WTC11 (cell line): ENCODE results near the gene NKD1. TPM values are rescaled to one million over a fixed set of nuclear protein-coding genes. Genes with fewer than 3 reads are reported as not detected.

Experiments
- ATAC-seq: fragments of 200-7000 bp; cut with Tn5 transposase; 2 replicates; pipeline ENCODE4 v1.10.0; 2021; ENCODE audit warnings: mild to moderate bottlenecking, moderate library complexity
- CTCF ChIA-PET: fragments of 300-600 bp; sonication (Branson Sonifier 250); formaldehyde crosslinking; loops from one replicate; lab custom pipeline; 2021; ENCODE audit warnings: antibody characterized with exemption; lab: Charles Lee
- POLR2A ChIA-PET: fragments of 350-600 bp; sonication (Branson Sonifier 250); formaldehyde crosslinking; loops from one replicate; lab custom pipeline; 2021; ENCODE audit warnings: antibody characterized with exemption; lab: Charles Lee
- DNase-seq: peaks from one replicate; pipeline ENCODE4 v3.0.0; 2021; ENCODE audit warnings: low spot score
- H3K27ac Mint-ChIP-seq: 2 replicates; pipeline ENCODE4 v1.8.0; 2021; ENCODE audit warnings: mixed read lengths
- H3K27me3 Mint-ChIP-seq: 2 replicates; pipeline ENCODE4 v1.8.0; 2021; ENCODE audit warnings: low read depth, mild to moderate bottlenecking, moderate library complexity, mixed read lengths
- H3K36me3 Mint-ChIP-seq: 2 replicates; pipeline ENCODE4 v1.8.0; 2021; ENCODE audit warnings: mixed read lengths
- H3K4me1 Mint-ChIP-seq: 2 replicates; pipeline ENCODE4 v1.8.0; 2022; ENCODE audit warnings: mixed read lengths
- H3K4me3 Mint-ChIP-seq: 2 replicates; pipeline ENCODE4 v1.8.0; 2021; ENCODE audit warnings: mild to moderate bottlenecking, moderate library complexity, mixed read lengths
- H3K9me3 Mint-ChIP-seq: 2 replicates; pipeline ENCODE4 v1.8.0; 2021; ENCODE audit warnings: mixed read lengths
- CREM ChIP-seq: sonication (generic); formaldehyde crosslinking; IDR thresholded peaks from 2 replicates; pipeline ENCODE4 v1.8.1; 2022; ENCODE audit warnings: mild to moderate bottlenecking, missing genetic modification reagents, moderate library complexity
- ELF4 ChIP-seq: sonication (generic); formaldehyde crosslinking; IDR thresholded peaks from 2 replicates; pipeline ENCODE4 v1.8.1; 2022; ENCODE audit warnings: low read depth, mild to moderate bottlenecking, moderate library complexity, missing genetic modification reagents
- EMX1 ChIP-seq: fragments of 250-450 bp; sonication (Bioruptor Pico); IDR thresholded peaks from 2 replicates; pipeline ENCODE4 v1.8.0; 2021; ENCODE audit warnings: mild to moderate bottlenecking
- FOXK1 ChIP-seq: sonication (generic); formaldehyde crosslinking; IDR thresholded peaks from 2 replicates; pipeline ENCODE4 v1.8.0; 2022; ENCODE audit warnings: mild to moderate bottlenecking, moderate library complexity, missing genetic modification reagents
- FOXP1 ChIP-seq: sonication (generic); formaldehyde crosslinking; IDR thresholded peaks from 2 replicates; pipeline ENCODE4 v1.8.0; 2022; ENCODE audit warnings: missing genetic modification reagents, mild to moderate bottlenecking, moderate library complexity, borderline replicate concordance
- JAZF1 ChIP-seq: fragments of 250-450 bp; sonication (Bioruptor Pico); IDR thresholded peaks from 2 replicates; pipeline ENCODE4 v1.9.0; 2021; ENCODE audit warnings: moderate library complexity, mild to moderate bottlenecking, inconsistent platforms
- JUN ChIP-seq: sonication (generic); formaldehyde crosslinking; IDR thresholded peaks from 2 replicates; pipeline ENCODE4 v1.8.0; 2023; ENCODE audit warnings: mild to moderate bottlenecking, missing genetic modification reagents
- NFYB ChIP-seq: sonication (generic); formaldehyde crosslinking; conservative IDR thresholded peaks from 2 replicates; pipeline ENCODE4 v1.8.0; 2022; ENCODE audit warnings: low read depth, missing genetic modification reagents
- OVOL2 ChIP-seq: fragments of 250-450 bp; sonication (Bioruptor Pico); IDR thresholded peaks from 2 replicates; pipeline ENCODE4 v1.9.0; 2021; ENCODE audit warnings: mild to moderate bottlenecking, borderline replicate concordance
- PRRX2 ChIP-seq: fragments of 250-450 bp; sonication (Bioruptor Pico); IDR thresholded peaks from 2 replicates; pipeline ENCODE4 v1.8.0; 2021; ENCODE audit warnings: mild to moderate bottlenecking
- TCF7 ChIP-seq: sonication (generic); formaldehyde crosslinking; IDR thresholded peaks from 2 replicates; pipeline ENCODE4 v1.8.0; 2022; ENCODE audit warnings: mild to moderate bottlenecking, low read depth, missing genetic modification reagents, moderate library complexity
- ZNF121 ChIP-seq: sonication (generic); formaldehyde crosslinking; IDR thresholded peaks from 2 replicates; pipeline ENCODE4 v1.8.0; 2023; ENCODE audit warnings: missing genetic modification reagents
- ZNF232 ChIP-seq: sonication (generic); formaldehyde crosslinking; IDR thresholded peaks from 2 replicates; pipeline ENCODE4 v1.8.0; 2022; ENCODE audit warnings: mild to moderate bottlenecking, missing genetic modification reagents
- total RNA-seq: library from RNA; stranded (reverse); gene quantifications from 3 replicates; pipeline ENCODE4 v1.2.3, GENCODE V29; 2021
- TF ChIP-seq, protein P1 (sequence below): sonication (generic); formaldehyde crosslinking; IDR thresholded peaks from 2 replicates; pipeline ENCODE4 v1.8.1; 2022; ENCODE audit warnings: low read depth, missing genetic modification reagents, borderline replicate concordance
- TF ChIP-seq, protein P2 (sequence below): sonication (generic); formaldehyde crosslinking; IDR thresholded peaks from 2 replicates; pipeline ENCODE4 v1.8.1; 2023; ENCODE audit warnings: mild to moderate bottlenecking, missing genetic modification reagents
- TF ChIP-seq, protein P3 (sequence below): sonication (generic); formaldehyde crosslinking; conservative IDR thresholded peaks from 2 replicates; pipeline ENCODE4 v1.8.1; 2022; ENCODE audit warnings: mild to moderate bottlenecking, missing genetic modification reagents
- TF ChIP-seq, protein P4 (sequence below): fragments of 250-450 bp; sonication (Bioruptor Pico); IDR thresholded peaks from 2 replicates; pipeline ENCODE4 v1.9.0; 2021; ENCODE audit warnings: mild to moderate bottlenecking, borderline replicate concordance
- TF ChIP-seq, protein P5 (sequence below): sonication (generic); formaldehyde crosslinking; IDR thresholded peaks from 2 replicates; pipeline ENCODE4 v1.8.0; 2022; ENCODE audit warnings: missing genetic modification reagents
- TF ChIP-seq, protein P6 (sequence below): fragments of 250-450 bp; sonication (Bioruptor Pico); conservative IDR thresholded peaks from 2 replicates; pipeline ENCODE4 v1.9.0; 2021; ENCODE audit warnings: mild to moderate bottlenecking

Gene NKD1
- total RNA-seq, 1 experiment from 2014 or later, result 6.0 TPM

DNA sequence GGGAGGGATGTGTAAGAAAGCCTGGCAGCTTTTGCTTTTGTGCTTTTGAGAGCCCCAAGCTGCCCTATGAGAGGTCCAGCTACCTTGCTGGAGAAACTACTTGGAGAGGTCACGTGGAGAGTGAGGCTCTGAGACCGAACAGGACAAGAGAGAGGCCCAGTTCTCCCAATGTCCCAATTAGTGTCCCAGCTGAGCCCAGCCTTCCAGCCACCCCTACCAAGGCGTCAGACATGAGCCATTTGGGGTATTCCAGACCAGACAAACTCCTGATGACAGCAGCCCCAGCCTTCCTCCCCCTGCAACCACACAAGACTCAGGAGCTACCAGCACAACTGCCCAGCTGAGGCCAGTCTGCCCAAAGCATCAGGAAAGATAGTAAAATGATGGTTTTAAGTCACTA is 35.0 kb downstream of the NKD1 start (continued):
- TF ChIP-seq, protein P1, sequence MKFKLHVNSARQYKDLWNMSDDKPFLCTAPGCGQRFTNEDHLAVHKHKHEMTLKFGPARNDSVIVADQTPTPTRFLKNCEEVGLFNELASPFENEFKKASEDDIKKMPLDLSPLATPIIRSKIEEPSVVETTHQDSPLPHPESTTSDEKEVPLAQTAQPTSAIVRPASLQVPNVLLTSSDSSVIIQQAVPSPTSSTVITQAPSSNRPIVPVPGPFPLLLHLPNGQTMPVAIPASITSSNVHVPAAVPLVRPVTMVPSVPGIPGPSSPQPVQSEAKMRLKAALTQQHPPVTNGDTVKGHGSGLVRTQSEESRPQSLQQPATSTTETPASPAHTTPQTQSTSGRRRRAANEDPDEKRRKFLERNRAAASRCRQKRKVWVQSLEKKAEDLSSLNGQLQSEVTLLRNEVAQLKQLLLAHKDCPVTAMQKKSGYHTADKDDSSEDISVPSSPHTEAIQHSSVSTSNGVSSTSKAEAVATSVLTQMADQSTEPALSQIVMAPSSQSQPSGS (CRISPR knock-in tag), result no peak
- TF ChIP-seq, protein P2, sequence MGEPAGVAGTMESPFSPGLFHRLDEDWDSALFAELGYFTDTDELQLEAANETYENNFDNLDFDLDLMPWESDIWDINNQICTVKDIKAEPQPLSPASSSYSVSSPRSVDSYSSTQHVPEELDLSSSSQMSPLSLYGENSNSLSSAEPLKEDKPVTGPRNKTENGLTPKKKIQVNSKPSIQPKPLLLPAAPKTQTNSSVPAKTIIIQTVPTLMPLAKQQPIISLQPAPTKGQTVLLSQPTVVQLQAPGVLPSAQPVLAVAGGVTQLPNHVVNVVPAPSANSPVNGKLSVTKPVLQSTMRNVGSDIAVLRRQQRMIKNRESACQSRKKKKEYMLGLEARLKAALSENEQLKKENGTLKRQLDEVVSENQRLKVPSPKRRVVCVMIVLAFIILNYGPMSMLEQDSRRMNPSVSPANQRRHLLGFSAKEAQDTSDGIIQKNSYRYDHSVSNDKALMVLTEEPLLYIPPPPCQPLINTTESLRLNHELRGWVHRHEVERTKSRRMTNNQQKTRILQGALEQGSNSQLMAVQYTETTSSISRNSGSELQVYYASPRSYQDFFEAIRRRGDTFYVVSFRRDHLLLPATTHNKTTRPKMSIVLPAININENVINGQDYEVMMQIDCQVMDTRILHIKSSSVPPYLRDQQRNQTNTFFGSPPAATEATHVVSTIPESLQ (CRISPR knock-in tag), result no peak
- TF ChIP-seq, protein P3, sequence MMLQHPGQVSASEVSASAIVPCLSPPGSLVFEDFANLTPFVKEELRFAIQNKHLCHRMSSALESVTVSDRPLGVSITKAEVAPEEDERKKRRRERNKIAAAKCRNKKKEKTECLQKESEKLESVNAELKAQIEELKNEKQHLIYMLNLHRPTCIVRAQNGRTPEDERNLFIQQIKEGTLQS (CRISPR knock-in tag), result no peak
- TF ChIP-seq TCF7 (CRISPR knock-in tag), result no peak
- TF ChIP-seq JUN (CRISPR knock-in tag), result no peak
- TF ChIP-seq FOXK1, result no peak
- no peak for TF ChIP-seq ZNF121 (CRISPR knock-in tag)
- TF ChIP-seq, protein P4, sequence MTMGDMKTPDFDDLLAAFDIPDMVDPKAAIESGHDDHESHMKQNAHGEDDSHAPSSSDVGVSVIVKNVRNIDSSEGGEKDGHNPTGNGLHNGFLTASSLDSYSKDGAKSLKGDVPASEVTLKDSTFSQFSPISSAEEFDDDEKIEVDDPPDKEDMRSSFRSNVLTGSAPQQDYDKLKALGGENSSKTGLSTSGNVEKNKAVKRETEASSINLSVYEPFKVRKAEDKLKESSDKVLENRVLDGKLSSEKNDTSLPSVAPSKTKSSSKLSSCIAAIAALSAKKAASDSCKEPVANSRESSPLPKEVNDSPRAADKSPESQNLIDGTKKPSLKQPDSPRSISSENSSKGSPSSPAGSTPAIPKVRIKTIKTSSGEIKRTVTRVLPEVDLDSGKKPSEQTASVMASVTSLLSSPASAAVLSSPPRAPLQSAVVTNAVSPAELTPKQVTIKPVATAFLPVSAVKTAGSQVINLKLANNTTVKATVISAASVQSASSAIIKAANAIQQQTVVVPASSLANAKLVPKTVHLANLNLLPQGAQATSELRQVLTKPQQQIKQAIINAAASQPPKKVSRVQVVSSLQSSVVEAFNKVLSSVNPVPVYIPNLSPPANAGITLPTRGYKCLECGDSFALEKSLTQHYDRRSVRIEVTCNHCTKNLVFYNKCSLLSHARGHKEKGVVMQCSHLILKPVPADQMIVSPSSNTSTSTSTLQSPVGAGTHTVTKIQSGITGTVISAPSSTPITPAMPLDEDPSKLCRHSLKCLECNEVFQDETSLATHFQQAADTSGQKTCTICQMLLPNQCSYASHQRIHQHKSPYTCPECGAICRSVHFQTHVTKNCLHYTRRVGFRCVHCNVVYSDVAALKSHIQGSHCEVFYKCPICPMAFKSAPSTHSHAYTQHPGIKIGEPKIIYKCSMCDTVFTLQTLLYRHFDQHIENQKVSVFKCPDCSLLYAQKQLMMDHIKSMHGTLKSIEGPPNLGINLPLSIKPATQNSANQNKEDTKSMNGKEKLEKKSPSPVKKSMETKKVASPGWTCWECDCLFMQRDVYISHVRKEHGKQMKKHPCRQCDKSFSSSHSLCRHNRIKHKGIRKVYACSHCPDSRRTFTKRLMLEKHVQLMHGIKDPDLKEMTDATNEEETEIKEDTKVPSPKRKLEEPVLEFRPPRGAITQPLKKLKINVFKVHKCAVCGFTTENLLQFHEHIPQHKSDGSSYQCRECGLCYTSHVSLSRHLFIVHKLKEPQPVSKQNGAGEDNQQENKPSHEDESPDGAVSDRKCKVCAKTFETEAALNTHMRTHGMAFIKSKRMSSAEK (CRISPR knock-in tag), result no peak
- no peak for TF ChIP-seq FOXP1 (CRISPR knock-in tag)

DNA sequence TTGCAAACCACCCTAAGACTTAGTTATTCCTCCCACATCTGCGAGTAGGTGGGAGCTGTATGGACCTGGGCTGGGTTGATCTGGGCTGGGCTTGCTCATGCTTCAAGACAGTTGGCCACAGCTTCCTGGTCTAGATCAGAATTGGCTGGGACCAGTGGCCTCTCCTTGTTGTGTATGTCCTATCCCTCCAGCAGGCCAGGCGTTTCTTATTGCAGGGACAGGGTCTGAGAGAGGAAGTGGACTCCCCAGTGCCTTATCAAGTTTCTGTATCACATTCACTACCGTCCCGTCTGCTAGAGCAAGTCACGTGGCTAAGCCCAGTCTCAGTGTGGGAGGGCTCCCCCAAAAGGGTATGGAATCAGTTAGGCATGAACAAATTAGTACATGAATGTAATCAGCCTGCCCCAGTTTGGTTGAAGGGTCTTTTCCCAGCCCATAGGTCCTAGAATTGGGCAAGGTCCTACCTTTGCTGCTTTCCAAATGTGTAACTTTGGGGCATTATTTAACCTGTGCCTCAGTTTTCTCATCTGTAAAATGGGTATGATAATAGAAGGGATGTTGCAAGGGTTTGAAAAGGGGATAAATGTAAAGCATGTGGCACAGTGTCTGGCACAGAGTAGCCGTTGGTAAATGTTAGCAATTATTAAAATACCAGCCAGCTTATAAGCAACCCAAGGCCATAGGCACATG is 36.0 kb downstream of the NKD1 start:
- Mint-ChIP-seq H3K36me3 (no peaks in the 10 kb centered on the region), H3K4me3 (no peak overlapping the region), H3K27me3 (no peaks in the 10 kb centered on the region), H3K4me1 (peaks cover 11% of the 10 kb centered on the region), H3K9me3 (no peaks in the 10 kb centered on the region), H3K27ac (no peak overlapping the region)
- ATAC-seq (no peak), DNase-seq (no peak)
- ChIA-PET POLR2A (no interaction called here), CTCF (interaction anchor here (1.2 to 1.7 kb wide), 2 partner anchors 9 to 222 kb away, joined by 3 to 11 read pairs; no protein-coding TSS in a partner anchor)
- TF ChIP-seq, protein P5, sequence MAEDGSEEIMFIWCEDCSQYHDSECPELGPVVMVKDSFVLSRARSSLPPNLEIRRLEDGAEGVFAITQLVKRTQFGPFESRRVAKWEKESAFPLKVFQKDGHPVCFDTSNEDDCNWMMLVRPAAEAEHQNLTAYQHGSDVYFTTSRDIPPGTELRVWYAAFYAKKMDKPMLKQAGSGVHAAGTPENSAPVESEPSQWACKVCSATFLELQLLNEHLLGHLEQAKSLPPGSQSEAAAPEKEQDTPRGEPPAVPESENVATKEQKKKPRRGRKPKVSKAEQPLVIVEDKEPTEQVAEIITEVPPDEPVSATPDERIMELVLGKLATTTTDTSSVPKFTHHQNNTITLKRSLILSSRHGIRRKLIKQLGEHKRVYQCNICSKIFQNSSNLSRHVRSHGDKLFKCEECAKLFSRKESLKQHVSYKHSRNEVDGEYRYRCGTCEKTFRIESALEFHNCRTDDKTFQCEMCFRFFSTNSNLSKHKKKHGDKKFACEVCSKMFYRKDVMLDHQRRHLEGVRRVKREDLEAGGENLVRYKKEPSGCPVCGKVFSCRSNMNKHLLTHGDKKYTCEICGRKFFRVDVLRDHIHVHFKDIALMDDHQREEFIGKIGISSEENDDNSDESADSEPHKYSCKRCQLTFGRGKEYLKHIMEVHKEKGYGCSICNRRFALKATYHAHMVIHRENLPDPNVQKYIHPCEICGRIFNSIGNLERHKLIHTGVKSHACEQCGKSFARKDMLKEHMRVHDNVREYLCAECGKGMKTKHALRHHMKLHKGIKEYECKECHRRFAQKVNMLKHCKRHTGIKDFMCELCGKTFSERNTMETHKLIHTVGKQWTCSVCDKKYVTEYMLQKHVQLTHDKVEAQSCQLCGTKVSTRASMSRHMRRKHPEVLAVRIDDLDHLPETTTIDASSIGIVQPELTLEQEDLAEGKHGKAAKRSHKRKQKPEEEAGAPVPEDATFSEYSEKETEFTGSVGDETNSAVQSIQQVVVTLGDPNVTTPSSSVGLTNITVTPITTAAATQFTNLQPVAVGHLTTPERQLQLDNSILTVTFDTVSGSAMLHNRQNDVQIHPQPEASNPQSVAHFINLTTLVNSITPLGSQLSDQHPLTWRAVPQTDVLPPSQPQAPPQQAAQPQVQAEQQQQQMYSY (CRISPR knock-in tag), result no peak
- TF ChIP-seq OVOL2 (no peak), EMX1 (no peak), NFYB (CRISPR knock-in tag) (no peak), FOXP1 (CRISPR knock-in tag) (no peak), ZNF232 (CRISPR knock-in tag) (no peak), CREM (no peak), ELF4 (CRISPR knock-in tag) (no peak), PRRX2 (CRISPR knock-in tag) (no peak), JAZF1 (CRISPR knock-in tag) (no peak)
- TF ChIP-seq, protein P6, sequence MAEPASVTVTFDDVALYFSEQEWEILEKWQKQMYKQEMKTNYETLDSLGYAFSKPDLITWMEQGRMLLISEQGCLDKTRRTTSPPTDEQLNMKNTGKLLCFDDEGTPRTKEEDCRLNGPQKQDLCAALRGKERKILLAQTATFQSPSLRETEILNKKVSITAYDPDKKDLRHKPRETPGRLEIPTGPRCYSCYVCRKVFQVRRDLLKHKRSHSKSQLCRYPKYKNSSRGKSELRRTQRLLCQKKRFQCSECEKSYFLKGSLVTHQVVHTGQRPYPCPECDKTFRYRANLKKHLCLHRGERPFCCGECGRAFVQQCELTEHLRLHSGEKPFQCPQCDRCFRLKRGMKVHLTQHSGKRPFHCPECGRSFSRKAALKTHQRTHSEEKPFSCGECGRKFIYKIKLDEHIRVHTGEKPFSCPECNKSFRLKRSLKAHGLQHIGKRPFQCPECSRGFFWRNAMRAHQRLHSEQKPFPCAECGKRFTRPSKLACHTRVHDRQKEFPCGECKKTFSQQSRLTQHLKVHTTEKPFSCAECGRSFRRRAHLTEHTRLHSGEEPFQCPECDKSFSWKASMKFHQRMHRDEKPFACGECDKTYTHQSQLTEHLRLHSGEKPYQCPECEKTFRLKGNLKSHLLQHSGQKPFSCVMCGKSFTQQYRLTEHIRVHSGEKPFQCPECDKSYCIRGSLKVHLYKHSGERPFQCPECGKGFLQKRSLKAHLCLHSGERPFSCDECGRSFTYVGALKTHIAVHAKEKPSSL (CRISPR knock-in tag), result no peak
- TF ChIP-seq, protein P1 (CRISPR knock-in tag), result no peak
